ENCODE results near the gene PEAR1.

Gene PEAR1

GRCh38 chr1:156893048-156893953 is at the start of gene PEAR1:
Gene PEAR1, plus strand, starts transcription at chr1:156893718. Its CDS starts 10,209 bp downstream, at chr1:156903927.
- DNase-seq = peak; percentile 38

GRCh38 chr1:156844102-156844501 is 49.4 kb upstream of the PEAR1 start:
- no peak for DNase-seq

DNA sequence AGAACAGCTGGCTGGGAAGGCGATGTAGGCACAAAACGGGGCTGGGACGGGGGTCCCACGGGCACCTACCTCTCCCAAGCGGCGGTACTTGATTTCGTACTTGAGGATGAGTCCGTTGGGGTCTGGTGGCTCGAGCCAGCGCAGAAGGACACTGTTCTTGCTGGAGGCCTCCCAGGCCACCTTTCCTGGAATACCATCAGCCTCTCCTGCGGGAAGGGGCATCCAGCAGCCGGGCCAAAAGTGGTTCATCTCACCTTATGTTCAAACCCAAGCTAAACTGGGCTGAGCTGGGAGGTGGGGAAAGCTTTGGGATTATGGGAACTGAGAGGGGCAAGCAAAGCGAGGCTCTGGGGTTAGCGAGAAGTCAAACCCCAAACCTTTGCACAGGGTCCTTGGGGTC is 48.9 kb upstream of the PEAR1 start:
- DNase-seq = no peak

DNA sequence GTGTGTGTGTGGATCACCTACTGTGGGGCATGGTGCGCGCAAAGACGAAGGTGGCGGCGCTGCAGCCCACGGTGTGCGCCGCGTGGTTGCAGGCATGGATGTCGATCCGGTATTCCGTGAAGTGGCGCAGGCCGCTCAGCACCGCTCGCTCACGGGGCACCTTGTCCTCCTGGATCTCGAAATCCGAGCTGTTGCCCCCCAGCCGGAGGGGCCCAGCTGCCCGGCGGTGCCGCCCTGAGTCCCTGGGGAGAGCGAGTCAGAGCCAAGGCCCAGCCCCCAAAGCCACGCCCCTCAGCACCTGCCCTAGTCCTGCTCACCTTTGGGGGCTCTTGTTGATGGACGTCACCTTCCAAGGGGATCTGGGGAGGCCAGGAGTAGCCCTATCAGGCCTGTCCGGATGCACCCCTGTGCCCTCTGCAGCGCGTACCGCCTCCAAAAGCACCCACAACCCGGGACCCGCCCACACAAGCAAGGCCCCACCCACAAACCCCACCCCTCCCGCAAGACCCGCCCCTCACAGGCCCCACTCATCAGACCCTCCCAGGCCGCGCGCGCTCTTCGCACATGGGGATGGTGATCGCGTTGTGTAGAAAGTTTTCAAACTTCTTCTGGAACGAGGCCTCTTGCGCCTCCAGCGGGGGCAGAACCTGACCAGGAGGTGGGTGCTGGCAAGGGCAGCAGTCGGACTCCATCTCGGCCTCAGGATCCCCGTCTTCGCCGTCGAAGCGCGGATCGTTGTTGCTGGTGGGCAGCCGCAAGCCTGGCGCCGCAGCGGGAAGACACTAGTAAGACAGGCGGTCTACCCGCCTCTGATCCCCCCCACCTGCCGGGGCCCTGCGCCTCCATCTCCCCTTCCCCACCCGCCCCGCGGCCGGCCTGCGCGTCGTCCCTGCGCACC is 48.2 kb upstream of the PEAR1 start:
- DNase-seq = peak; percentile 69

- no peak for DNase-seq
Observed at GRCh38 chr1:156845953-156846545, 47.5 kb upstream of the PEAR1 start.

DNA sequence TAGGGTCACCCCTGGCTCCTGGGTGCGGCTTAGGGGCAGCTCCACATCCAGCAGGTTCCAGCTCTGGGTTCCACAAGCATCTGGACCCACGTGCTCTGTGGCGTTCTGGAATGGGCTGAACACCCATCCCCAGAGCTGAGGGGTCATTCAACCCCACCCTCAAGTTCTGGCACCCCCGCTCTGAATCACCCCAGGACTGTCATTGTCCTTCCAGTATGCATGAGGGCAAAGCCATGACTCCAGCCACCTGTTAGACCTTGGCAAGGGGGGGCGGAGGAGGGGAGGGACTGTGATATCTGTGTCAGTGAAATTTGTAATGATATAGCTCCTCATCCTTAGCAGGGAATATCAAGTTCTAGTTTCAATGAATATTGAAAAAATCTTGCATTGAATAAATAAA is 46.9 kb upstream of the PEAR1 start:
- DNase-seq = no peak

DNA sequence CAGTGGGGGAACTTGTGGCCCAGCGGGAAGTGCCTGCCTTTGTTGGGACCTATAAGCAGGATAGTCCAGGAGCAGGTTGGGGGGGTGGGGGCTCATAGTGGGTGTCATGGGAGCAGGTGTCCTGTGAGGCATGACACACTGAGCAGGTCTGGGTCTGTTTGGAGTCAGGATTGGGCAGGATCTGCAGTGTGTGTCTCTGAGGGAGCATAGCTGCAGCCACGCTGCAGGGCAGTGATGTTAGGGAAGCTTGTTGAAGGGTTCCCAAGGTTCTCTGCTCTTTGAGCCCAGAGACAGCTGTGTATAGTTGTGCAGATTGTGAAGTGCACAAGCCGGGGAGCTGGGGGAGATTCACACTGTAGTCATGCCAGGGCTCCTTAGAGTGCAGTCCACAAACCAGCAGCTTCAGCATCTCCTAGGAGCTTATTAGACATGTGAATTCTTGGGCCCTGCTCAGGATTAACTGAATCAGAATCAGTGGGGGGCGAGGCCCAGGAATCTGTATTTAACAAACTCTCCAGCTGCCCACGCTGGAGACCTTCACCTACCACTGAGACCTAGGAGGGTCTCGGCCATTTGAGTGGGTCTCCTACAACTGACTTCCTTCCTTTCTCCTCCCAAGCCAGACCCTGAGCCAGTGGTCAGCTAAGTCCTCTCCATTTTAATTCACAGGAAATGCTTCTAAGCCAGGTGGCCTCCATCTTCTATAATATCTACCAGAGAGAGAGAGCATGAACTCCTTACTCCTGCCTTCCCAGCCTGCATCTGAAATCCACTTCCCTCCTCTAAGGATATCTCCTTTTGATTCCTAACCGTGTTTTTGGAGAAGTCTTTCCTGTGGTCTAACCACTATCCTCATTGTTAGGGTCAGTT is 45.7 kb upstream of the PEAR1 start:
- no peak for DNase-seq

GRCh38 chr1:156848461-156849150 is 44.9 kb upstream of the PEAR1 start:
- peak; percentile 52 for DNase-seq

- DNase-seq = no peak
Observed at GRCh38 chr1:156849151-156849496, 44.4 kb upstream of the PEAR1 start.

- no peak for DNase-seq
Observed at GRCh38 chr1:156851779-156852417, 41.6 kb upstream of the PEAR1 start.

DNA sequence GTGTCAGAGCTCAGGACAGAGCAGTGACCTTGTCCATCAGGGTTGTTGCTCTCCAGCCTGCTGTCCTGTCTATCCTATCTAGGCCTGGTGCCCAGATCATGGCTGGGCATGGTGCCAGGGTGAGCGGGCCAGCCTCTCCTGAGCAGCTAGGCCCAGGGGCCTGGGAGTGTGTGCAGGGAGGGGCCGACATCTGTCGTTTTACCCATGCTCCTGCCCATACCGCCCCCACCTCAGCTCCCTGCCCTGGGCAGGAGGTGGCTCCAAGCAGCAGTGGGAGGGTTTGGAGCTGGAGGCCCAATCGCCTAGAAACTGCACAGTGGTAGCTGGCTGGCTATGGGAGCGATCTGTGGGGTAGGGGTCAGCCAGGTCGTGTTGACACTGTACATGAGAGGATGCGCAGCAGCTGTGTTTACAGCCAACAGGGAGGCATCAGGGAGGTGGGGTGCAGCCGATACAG is 41.1 kb upstream of the PEAR1 start:
- DNase-seq = peak; percentile 42

- DNase-seq = no peak
Observed at GRCh38 chr1:156853761-156854160, 39.8 kb upstream of the PEAR1 start.

- no peak for DNase-seq
Observed at GRCh38 chr1:156854634-156855033, 38.9 kb upstream of the PEAR1 start.

DNA sequence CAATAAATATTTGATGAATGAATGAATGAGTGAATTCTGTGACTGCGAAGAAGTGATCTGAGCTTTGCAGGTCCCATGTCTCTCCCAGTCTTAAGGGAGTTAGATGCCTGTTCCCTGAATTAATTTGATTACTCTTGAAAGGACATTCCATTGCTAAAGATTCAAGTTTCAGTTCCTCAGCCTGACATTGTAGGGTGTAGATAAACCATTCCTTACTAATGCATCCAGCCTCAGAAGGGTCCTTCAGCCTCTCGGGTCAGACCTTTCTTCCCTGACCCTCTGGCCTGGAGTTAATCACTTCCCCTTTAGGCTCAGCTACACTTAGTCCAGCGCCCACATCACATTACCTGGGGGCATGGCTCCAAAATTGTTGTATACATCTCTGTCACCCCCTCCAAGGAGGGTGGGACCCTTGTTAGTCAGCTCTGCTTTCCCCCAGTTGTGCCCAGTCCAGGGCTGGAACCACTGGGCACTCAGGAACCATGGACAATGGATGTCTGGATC is 37.2 kb upstream of the PEAR1 start:
- no peak for DNase-seq

GRCh38 chr1:156857532-156857931 is 36.0 kb upstream of the PEAR1 start:
- no peak for DNase-seq

GRCh38 chr1:156858555-156858956 is 35.0 kb upstream of the PEAR1 start:
- peak; percentile 43 for DNase-seq

GRCh38 chr1:156858959-156859522 is 34.5 kb upstream of the PEAR1 start, which contains the start of gene INSRR:
Gene INSRR, minus strand, starts transcription at chr1:156859117. Its CDS starts 496 bp downstream, at chr1:156858621.
- DNase-seq = peak; percentile 54

- no peak for DNase-seq
Observed at GRCh38 chr1:156859523-156860112, 33.9 kb upstream of the PEAR1 start.

- DNase-seq = peak; percentile 75
Observed at GRCh38 chr1:156860113-156860627, 33.3 kb upstream of the PEAR1 start.
